ENCODE data around the gene CALHM6. TPM values are rescaled to one million over a fixed set of nuclear protein-coding genes. Genes with fewer than 3 reads are reported as not detected.

The CALHM6 gene
- total and polyA plus RNA-seq, 12 donors: 1.1 to 55.3 (median 6.5) TPM

Other genes starting within 250 kb of the CALHM6 start
- 10 to 100 TPM; 16.2 to 45.7 (median 32.6) TPM for gene TSPYL4, start 207.3 kb upstream of the CALHM6 start, total RNA-seq
- gene TSPYL4, start 207.3 kb upstream of the CALHM6 start, polyA plus RNA-seq: 10 to 100 TPM; 14.6 to 58.4 (median 16.0) TPM
- gene TSPYL1, start 181.4 kb upstream of the CALHM6 start, total RNA-seq: 100 to 1,000 TPM in 8 of 9 donors, 10 to 100 TPM in 1; 99.9 to 271 (median 204) TPM
- gene TSPYL1, start 181.4 kb upstream of the CALHM6 start, polyA plus RNA-seq: 100 to 1,000 TPM in 1 of 3 donors, 10 to 100 TPM in 2; 24.8 to 111 (median 42.6) TPM
- gene DSE, start 90.4 kb upstream of the CALHM6 start, total RNA-seq: 10 to 100 TPM; 14.5 to 67.4 (median 40.5) TPM
- gene DSE, start 90.4 kb upstream of the CALHM6 start, polyA plus RNA-seq: 10 to 100 TPM in 1 of 3 donors, 1 to 10 TPM in 2; 7.7 to 17.2 (median 8.7) TPM
- 1 to 10 TPM in 5 of 9 donors, under 1 TPM in 4; 0.65 to 2.2 (median 1.3) TPM for gene CALHM5, start 50.3 kb downstream of the CALHM6 start, total RNA-seq
- 1 to 10 TPM in 1 of 3 donors, under 1 TPM in 2; 0.32 to 1.0 (median 0.44) TPM for gene CALHM5, start 50.3 kb downstream of the CALHM6 start, polyA plus RNA-seq
- under 1 TPM in 6 of 9 donors, not detected in 3; 0.16 to 0.57 (median 0.27) TPM for gene TRAPPC3L, start 84.3 kb downstream of the CALHM6 start, total RNA-seq
- gene TRAPPC3L, start 84.3 kb downstream of the CALHM6 start, polyA plus RNA-seq: under 1 TPM in 2 of 3 donors, not detected in 1; 0.10 to 0.31 TPM
- under 1 TPM in 1 of 9 donors, not detected in 8; 0.28 TPM for gene CALHM4, start 92.4 kb downstream of the CALHM6 start, total RNA-seq
- gene CALHM4, start 92.4 kb downstream of the CALHM6 start, polyA plus RNA-seq: not detected
- gene RWDD1, start 110.1 kb downstream of the CALHM6 start, total RNA-seq: 10 to 100 TPM; 25.9 to 83.6 (median 48.9) TPM
- gene RWDD1, start 110.1 kb downstream of the CALHM6 start, polyA plus RNA-seq: 100 to 1,000 TPM in 1 of 3 donors, 10 to 100 TPM in 2; 49.6 to 136 (median 67.7) TPM
- 1 to 10 TPM in 1 of 9 donors, under 1 TPM in 6, not detected in 2; 0.14 to 1.5 (median 0.42) TPM for gene RSPH4A, start 155.1 kb downstream of the CALHM6 start, total RNA-seq
- under 1 TPM; 0.64 to 0.84 (median 0.74) TPM for gene RSPH4A, start 155.1 kb downstream of the CALHM6 start, polyA plus RNA-seq
- gene ZUP1, start 207.4 kb downstream of the CALHM6 start, total RNA-seq: 10 to 100 TPM in 2 of 9 donors, 1 to 10 TPM in 7; 2.9 to 17.0 (median 8.0) TPM
- 10 to 100 TPM; 11.2 to 14.2 (median 14.1) TPM for gene ZUP1, start 207.4 kb downstream of the CALHM6 start, polyA plus RNA-seq
- 10 to 100 TPM in 5 of 9 donors, 1 to 10 TPM in 4; 5.3 to 31.6 (median 13.1) TPM for gene KPNA5, start 219.8 kb downstream of the CALHM6 start, total RNA-seq
- gene KPNA5, start 219.8 kb downstream of the CALHM6 start, polyA plus RNA-seq: 1 to 10 TPM; 2.7 to 8.9 (median 5.7) TPM